HG02642 (cell line): ENCODE data around the gene NUFIP1.
"Not testable (repeated sequence)": the region's sequence is repeated elsewhere in the genome, so short reads cannot be mapped to it uniquely, and the experiment has no call there.

Source experiments
- ATAC-seq: cut with Tn5 transposase; IDR thresholded peaks from one replicate; pipeline ENCODE4 v1.9.1; 2021; ENCODE audit warnings: mild to moderate bottlenecking; ENCODE audit not compliant: unreplicated experiment, poor library complexity

Gene NUFIP1

GRCh38 chr13:44971656-44972595 is 17.3 kb downstream of the NUFIP1 start:
- no peak for ATAC-seq

GRCh38 chr13:44969551-44970484 is 19.5 kb downstream of the NUFIP1 start:
- no peak for ATAC-seq

- no peak for ATAC-seq
Measured at GRCh38 chr13:44968434-44968815, 20.8 kb downstream of the NUFIP1 start.

GRCh38 chr13:44967704-44968433 is 21.4 kb downstream of the NUFIP1 start:
- no peak for ATAC-seq

- no peak for ATAC-seq
Measured at GRCh38 chr13:44961997-44962396, 27.3 kb downstream of the NUFIP1 start.

- no peak for ATAC-seq
Measured at GRCh38 chr13:44955406-44955805, 33.9 kb downstream of the NUFIP1 start.

GRCh38 chr13:44954224-44954623 is 35.0 kb downstream of the NUFIP1 start:
- ATAC-seq = no peak

- no peak for ATAC-seq
Measured at GRCh38 chr13:44952671-44953070, 36.6 kb downstream of the NUFIP1 start.

GRCh38 chr13:44951184-44951583 is 38.1 kb downstream of the NUFIP1 start:
- ATAC-seq = no peak

GRCh38 chr13:44943411-44943810 is 45.9 kb downstream of the NUFIP1 start:
- not testable (repeated sequence) for ATAC-seq

- ATAC-seq = no peak
Measured at GRCh38 chr13:44938854-44939253, 50.4 kb downstream of the NUFIP1 start.

GRCh38 chr13:44936246-44936645 is 53.0 kb downstream of the NUFIP1 start:
- no peak for ATAC-seq

- ATAC-seq = no peak
Measured at GRCh38 chr13:44934724-44935123, 54.5 kb downstream of the NUFIP1 start.

- no peak for ATAC-seq
Measured at GRCh38 chr13:44932850-44933251, 56.4 kb downstream of the NUFIP1 start.

- no peak for ATAC-seq
Measured at GRCh38 chr13:44932171-44932849, 57.0 kb downstream of the NUFIP1 start.

- ATAC-seq = no peak
Measured at GRCh38 chr13:44930963-44931623, 58.2 kb downstream of the NUFIP1 start.

- no peak for ATAC-seq
Measured at GRCh38 chr13:44930280-44930679, 59.0 kb downstream of the NUFIP1 start.

- no peak for ATAC-seq
Measured at GRCh38 chr13:44929692-44930091, 59.6 kb downstream of the NUFIP1 start.

GRCh38 chr13:44927968-44928367 is 61.3 kb downstream of the NUFIP1 start:
- no peak for ATAC-seq
